WTC11 (cell line): ENCODE results near the gene SPOP. TPM values are rescaled to one million over a fixed set of nuclear protein-coding genes. Genes with fewer than 3 reads are reported as not detected.
"Not testable (repeated sequence)": the region's sequence is repeated elsewhere in the genome, so short reads cannot be mapped to it uniquely, and the experiment has no call there.

ENCODE experiments used
- ATAC-seq: fragments of 200-7000 bp; cut with Tn5 transposase; 2 replicates; pipeline ENCODE4 v1.10.0; 2021; ENCODE audit warnings: mild to moderate bottlenecking, moderate library complexity
- CTCF ChIA-PET: fragments of 300-600 bp; sonication (Branson Sonifier 250); formaldehyde crosslinking; loops from one replicate; lab custom pipeline; 2021; ENCODE audit warnings: antibody characterized with exemption; lab: Charles Lee
- POLR2A ChIA-PET: fragments of 350-600 bp; sonication (Branson Sonifier 250); formaldehyde crosslinking; loops from one replicate; lab custom pipeline; 2021; ENCODE audit warnings: antibody characterized with exemption; lab: Charles Lee
- DNase-seq: peaks from one replicate; pipeline ENCODE4 v3.0.0; 2021; ENCODE audit warnings: low spot score
- H3K27ac Mint-ChIP-seq: 2 replicates; pipeline ENCODE4 v1.8.0; 2021; ENCODE audit warnings: mixed read lengths
- H3K27me3 Mint-ChIP-seq: 2 replicates; pipeline ENCODE4 v1.8.0; 2021; ENCODE audit warnings: low read depth, mild to moderate bottlenecking, moderate library complexity, mixed read lengths
- H3K36me3 Mint-ChIP-seq: 2 replicates; pipeline ENCODE4 v1.8.0; 2021; ENCODE audit warnings: mixed read lengths
- H3K4me1 Mint-ChIP-seq: 2 replicates; pipeline ENCODE4 v1.8.0; 2022; ENCODE audit warnings: mixed read lengths
- H3K4me3 Mint-ChIP-seq: 2 replicates; pipeline ENCODE4 v1.8.0; 2021; ENCODE audit warnings: mild to moderate bottlenecking, moderate library complexity, mixed read lengths
- H3K9me3 Mint-ChIP-seq: 2 replicates; pipeline ENCODE4 v1.8.0; 2021; ENCODE audit warnings: mixed read lengths
- ATF1 ChIP-seq: sonication (generic); formaldehyde crosslinking; IDR thresholded peaks from 2 replicates; pipeline ENCODE4 v1.8.1; 2023; ENCODE audit warnings: mild to moderate bottlenecking, moderate library complexity, missing genetic modification reagents
- CREM ChIP-seq: sonication (generic); formaldehyde crosslinking; IDR thresholded peaks from 2 replicates; pipeline ENCODE4 v1.8.1; 2022; ENCODE audit warnings: mild to moderate bottlenecking, missing genetic modification reagents, moderate library complexity
- HMGA2 ChIP-seq: fragments of 250-450 bp; sonication (Bioruptor Pico); IDR thresholded peaks from 2 replicates; pipeline ENCODE4 v1.4.0; 2021; ENCODE audit warnings: mild to moderate bottlenecking, moderate library complexity
- NFE2L1 ChIP-seq: sonication (generic); formaldehyde crosslinking; IDR thresholded peaks from 2 replicates; pipeline ENCODE4 v1.8.1; 2023; ENCODE audit warnings: missing genetic modification reagents
- NR1H2 ChIP-seq: sonication (generic); formaldehyde crosslinking; IDR thresholded peaks from 2 replicates; pipeline ENCODE4 v1.9.0; 2021; ENCODE audit warnings: mild to moderate bottlenecking, moderate library complexity, missing genetic modification reagents
- NR2C2 ChIP-seq: sonication (generic); formaldehyde crosslinking; IDR thresholded peaks from 2 replicates; pipeline ENCODE4 v1.8.0; 2022; ENCODE audit warnings: mild to moderate bottlenecking, missing genetic modification reagents
- OVOL2 ChIP-seq: fragments of 250-450 bp; sonication (Bioruptor Pico); IDR thresholded peaks from 2 replicates; pipeline ENCODE4 v1.9.0; 2021; ENCODE audit warnings: mild to moderate bottlenecking, borderline replicate concordance
- PRRX2 ChIP-seq: fragments of 250-450 bp; sonication (Bioruptor Pico); IDR thresholded peaks from 2 replicates; pipeline ENCODE4 v1.8.0; 2021; ENCODE audit warnings: mild to moderate bottlenecking
- RORB ChIP-seq: fragments of 250-450 bp; sonication (Bioruptor Pico); IDR thresholded peaks from 2 replicates; pipeline ENCODE4 v1.9.0; 2021; ENCODE audit warnings: mild to moderate bottlenecking
- ZBTB21 ChIP-seq: sonication (generic); formaldehyde crosslinking; IDR thresholded peaks from 2 replicates; pipeline ENCODE4 v1.8.1; 2023; ENCODE audit warnings: mild to moderate bottlenecking, missing genetic modification reagents, borderline replicate concordance
- ZNF219 ChIP-seq: sonication (generic); formaldehyde crosslinking; IDR thresholded peaks from 2 replicates; pipeline ENCODE4 v1.8.0; 2023; ENCODE audit warnings: missing genetic modification reagents, mild to moderate bottlenecking, borderline replicate concordance
- ZNF263 ChIP-seq: sonication (generic); formaldehyde crosslinking; IDR thresholded peaks from 2 replicates; pipeline ENCODE4 v1.8.1; 2022; ENCODE audit warnings: low read depth, mild to moderate bottlenecking, moderate library complexity, missing genetic modification reagents
- ZNF396 ChIP-seq: fragments of 250-450 bp; sonication (Bioruptor Pico); IDR thresholded peaks from 2 replicates; pipeline ENCODE4 v1.8.0; 2021; ENCODE audit warnings: mild to moderate bottlenecking, moderate library complexity, borderline replicate concordance
- ZNF416 ChIP-seq: fragments of 250-450 bp; sonication (Bioruptor Pico); IDR thresholded peaks from 2 replicates; pipeline ENCODE4 v1.9.0; 2021; ENCODE audit warnings: mild to moderate bottlenecking, inconsistent platforms
- total RNA-seq: library from RNA; stranded (reverse); gene quantifications from 3 replicates; pipeline ENCODE4 v1.2.3, GENCODE V29; 2021
- TF ChIP-seq, protein P1 (sequence below): sonication (generic); formaldehyde crosslinking; IDR thresholded peaks from 2 replicates; pipeline ENCODE4 v1.8.0; 2022; ENCODE audit warnings: mild to moderate bottlenecking, missing genetic modification reagents
- TF ChIP-seq, protein P2 (sequence below): sonication (generic); formaldehyde crosslinking; IDR thresholded peaks from 2 replicates; pipeline ENCODE4 v1.8.0; 2023; ENCODE audit warnings: mild to moderate bottlenecking, missing genetic modification reagents
- TF ChIP-seq, protein P3 (sequence below): fragments of 250-450 bp; sonication (Bioruptor Pico); conservative IDR thresholded peaks from 2 replicates; pipeline ENCODE4 v1.9.0; 2021; ENCODE audit warnings: mild to moderate bottlenecking
- TF ChIP-seq, protein P4 (sequence below): sonication (generic); formaldehyde crosslinking; IDR thresholded peaks from 2 replicates; pipeline ENCODE4 v1.8.0; 2022; ENCODE audit warnings: mild to moderate bottlenecking, missing genetic modification reagents
- TF ChIP-seq, protein P5 (sequence below): fragments of 250-450 bp; sonication (Bioruptor Pico); IDR thresholded peaks from 2 replicates; pipeline ENCODE4 v1.9.0; 2021; ENCODE audit warnings: moderate library complexity, mild to moderate bottlenecking, inconsistent platforms, borderline replicate concordance
- TF ChIP-seq, protein P6 (sequence below): sonication (generic); formaldehyde crosslinking; IDR thresholded peaks from 2 replicates; pipeline ENCODE4 v1.8.0; 2022; ENCODE audit warnings: mild to moderate bottlenecking, missing genetic modification reagents
- TF ChIP-seq, protein P7 (sequence below): sonication (generic); formaldehyde crosslinking; IDR thresholded peaks from 2 replicates; pipeline ENCODE4 v1.8.0; 2023; ENCODE audit warnings: missing genetic modification reagents

The SPOP gene
- total RNA-seq, 1 experiment from 2014 or later = 19.2 TPM

DNA sequence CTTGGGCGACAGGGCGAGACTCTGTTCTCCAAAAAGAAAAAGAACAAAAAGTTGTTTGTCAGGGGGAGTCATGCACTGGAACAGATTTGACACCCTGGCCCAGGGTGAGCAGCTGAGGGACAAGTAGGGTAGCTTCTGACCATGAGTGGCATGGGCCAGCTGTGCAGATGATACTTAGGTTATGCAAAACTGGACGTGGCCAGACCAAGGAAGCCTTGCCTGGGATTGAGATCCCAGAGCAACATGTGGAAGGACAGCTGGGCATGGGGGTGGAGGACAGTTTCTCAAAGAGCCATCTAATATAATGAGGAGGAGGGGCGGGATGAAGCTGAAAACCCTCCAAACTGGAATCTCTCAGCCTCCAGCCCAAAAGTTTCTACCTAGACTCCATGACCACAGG lies 49.5 kb upstream of the SPOP start (continued):
- TF ChIP-seq ZNF263 (no peak), ZNF396 (CRISPR knock-in tag) (no peak), NFE2L1 (no peak)
- TF ChIP-seq, protein P1, sequence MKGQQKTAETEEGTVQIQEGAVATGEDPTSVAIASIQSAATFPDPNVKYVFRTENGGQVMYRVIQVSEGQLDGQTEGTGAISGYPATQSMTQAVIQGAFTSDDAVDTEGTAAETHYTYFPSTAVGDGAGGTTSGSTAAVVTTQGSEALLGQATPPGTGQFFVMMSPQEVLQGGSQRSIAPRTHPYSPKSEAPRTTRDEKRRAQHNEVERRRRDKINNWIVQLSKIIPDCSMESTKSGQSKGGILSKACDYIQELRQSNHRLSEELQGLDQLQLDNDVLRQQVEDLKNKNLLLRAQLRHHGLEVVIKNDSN (CRISPR knock-in tag) = no peak
- TF ChIP-seq, protein P2, sequence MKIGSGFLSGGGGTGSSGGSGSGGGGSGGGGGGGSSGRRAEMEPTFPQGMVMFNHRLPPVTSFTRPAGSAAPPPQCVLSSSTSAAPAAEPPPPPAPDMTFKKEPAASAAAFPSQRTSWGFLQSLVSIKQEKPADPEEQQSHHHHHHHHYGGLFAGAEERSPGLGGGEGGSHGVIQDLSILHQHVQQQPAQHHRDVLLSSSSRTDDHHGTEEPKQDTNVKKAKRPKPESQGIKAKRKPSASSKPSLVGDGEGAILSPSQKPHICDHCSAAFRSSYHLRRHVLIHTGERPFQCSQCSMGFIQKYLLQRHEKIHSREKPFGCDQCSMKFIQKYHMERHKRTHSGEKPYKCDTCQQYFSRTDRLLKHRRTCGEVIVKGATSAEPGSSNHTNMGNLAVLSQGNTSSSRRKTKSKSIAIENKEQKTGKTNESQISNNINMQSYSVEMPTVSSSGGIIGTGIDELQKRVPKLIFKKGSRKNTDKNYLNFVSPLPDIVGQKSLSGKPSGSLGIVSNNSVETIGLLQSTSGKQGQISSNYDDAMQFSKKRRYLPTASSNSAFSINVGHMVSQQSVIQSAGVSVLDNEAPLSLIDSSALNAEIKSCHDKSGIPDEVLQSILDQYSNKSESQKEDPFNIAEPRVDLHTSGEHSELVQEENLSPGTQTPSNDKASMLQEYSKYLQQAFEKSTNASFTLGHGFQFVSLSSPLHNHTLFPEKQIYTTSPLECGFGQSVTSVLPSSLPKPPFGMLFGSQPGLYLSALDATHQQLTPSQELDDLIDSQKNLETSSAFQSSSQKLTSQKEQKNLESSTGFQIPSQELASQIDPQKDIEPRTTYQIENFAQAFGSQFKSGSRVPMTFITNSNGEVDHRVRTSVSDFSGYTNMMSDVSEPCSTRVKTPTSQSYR (CRISPR knock-in tag) = no peak
- TF ChIP-seq, protein P3, sequence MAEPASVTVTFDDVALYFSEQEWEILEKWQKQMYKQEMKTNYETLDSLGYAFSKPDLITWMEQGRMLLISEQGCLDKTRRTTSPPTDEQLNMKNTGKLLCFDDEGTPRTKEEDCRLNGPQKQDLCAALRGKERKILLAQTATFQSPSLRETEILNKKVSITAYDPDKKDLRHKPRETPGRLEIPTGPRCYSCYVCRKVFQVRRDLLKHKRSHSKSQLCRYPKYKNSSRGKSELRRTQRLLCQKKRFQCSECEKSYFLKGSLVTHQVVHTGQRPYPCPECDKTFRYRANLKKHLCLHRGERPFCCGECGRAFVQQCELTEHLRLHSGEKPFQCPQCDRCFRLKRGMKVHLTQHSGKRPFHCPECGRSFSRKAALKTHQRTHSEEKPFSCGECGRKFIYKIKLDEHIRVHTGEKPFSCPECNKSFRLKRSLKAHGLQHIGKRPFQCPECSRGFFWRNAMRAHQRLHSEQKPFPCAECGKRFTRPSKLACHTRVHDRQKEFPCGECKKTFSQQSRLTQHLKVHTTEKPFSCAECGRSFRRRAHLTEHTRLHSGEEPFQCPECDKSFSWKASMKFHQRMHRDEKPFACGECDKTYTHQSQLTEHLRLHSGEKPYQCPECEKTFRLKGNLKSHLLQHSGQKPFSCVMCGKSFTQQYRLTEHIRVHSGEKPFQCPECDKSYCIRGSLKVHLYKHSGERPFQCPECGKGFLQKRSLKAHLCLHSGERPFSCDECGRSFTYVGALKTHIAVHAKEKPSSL = no peak
- TF ChIP-seq, all 79 proteins: peak for 0

DNA sequence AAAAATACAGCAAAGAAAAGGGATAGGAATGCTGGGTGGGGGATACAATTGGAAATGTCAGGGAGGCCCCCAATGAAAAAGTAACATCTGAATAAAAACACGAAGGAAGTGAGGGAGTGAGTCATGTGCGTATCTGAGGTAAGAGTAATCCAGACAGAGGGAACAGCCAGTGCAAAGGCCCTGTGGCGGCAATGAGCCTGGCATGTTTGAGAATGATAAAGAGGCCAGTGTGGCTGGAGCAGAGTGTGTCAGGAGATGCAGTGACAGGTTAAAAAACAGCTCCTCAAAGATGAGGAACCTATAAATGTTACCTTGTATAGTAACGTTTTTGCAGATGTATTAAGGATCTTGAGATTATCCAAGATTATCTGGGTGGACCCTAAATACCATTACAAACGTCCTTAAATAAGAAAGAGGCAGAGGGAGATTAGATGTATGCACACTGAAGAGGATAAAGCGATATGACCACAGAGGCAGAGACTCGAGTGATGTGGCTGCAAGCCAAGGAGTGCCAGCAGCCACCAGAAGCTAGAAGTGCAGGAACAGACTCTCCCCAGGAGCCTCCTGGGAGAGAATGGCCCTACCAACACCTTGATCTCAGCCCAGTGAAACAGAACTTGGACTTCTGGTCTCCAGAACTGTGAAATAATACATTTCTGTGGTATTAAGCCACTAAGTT lies 47.7 kb upstream of the SPOP start:
- TF ChIP-seq ZNF416 (no peak), ATF1 (CRISPR knock-in tag) (no peak)
- TF ChIP-seq, protein P4, sequence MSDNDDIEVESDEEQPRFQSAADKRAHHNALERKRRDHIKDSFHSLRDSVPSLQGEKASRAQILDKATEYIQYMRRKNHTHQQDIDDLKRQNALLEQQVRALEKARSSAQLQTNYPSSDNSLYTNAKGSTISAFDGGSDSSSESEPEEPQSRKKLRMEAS = no peak
- TF ChIP-seq, protein P5, sequence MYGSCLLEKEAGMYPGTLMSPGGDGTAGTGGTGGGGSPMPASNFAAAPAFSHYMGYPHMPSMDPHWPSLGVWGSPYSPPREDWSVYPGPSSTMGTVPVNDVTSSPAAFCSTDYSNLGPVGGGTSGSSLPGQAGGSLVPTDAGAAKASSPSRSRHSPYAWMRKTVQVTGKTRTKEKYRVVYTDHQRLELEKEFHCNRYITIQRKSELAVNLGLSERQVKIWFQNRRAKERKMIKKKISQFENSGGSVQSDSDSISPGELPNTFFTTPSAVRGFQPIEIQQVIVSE = no peak
- TF ChIP-seq, all 79 proteins: peak for 0

DNA sequence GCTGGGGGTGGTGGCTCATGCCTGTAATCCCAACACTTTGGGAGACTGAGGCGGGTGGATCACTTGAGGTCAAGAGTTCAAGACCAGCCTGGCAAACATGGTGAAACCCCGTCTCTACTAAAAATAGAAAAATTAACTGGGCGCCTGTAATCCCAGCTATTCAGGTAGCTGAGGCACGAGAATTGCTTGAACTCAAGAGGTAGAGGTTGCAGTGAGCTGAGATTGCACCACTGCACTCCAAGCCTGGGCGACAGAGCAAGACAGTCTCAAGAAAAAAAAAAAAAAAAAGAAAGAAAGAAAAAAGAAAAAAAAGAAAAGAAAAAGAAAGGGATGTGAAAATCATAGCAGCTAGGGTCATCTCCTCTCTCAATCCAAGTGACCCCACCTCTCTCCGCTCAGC lies 46.7 kb upstream of the SPOP start:
- POLR2A ChIA-PET = interaction anchor here (0.7 to 0.9 kb wide), 2 partner anchors 16 to 97 kb away, joined by 4 to 6 read pairs; no protein-coding TSS in a partner anchor
- CTCF ChIA-PET = interaction anchor here (2.7 kb wide), 1 partner anchor 16 kb away, joined by 11 read pairs; the partner anchor contains the start of gene SLC35B1
- Mint-ChIP-seq H3K27ac (peak overlapping the region; percentile 3; the same call in 1 of the 2 replicates), H3K36me3 (peaks cover 35% of the 10 kb centered on the region)
- not testable (repeated sequence) for DNase-seq, ATAC-seq, H3K9me3 Mint-ChIP-seq, H3K4me3 Mint-ChIP-seq, H3K27me3 Mint-ChIP-seq, H3K4me1 Mint-ChIP-seq

More for the DNA sequence above, 47.7 kb upstream of the SPOP start:
- no peak for DNase-seq
- H3K9me3 Mint-ChIP-seq = peaks cover 9% of the 10 kb centered on the region
- H3K4me1 Mint-ChIP-seq = 0 out of 2 replicates have a peak, but pooled peaks cover 2% of the 10 kb centered on the region
- no peaks in the 10 kb centered on the region; the same call in 1 of the 2 replicates for H3K27me3 Mint-ChIP-seq
- ChIA-PET POLR2A (no interaction called here), CTCF (no interaction called here)
- H3K36me3 Mint-ChIP-seq = peaks cover 29% of the 10 kb centered on the region
- no peak overlapping the region for H3K27ac Mint-ChIP-seq
- no peak overlapping the region for H3K4me3 Mint-ChIP-seq
- no peak for ATAC-seq

DNA sequence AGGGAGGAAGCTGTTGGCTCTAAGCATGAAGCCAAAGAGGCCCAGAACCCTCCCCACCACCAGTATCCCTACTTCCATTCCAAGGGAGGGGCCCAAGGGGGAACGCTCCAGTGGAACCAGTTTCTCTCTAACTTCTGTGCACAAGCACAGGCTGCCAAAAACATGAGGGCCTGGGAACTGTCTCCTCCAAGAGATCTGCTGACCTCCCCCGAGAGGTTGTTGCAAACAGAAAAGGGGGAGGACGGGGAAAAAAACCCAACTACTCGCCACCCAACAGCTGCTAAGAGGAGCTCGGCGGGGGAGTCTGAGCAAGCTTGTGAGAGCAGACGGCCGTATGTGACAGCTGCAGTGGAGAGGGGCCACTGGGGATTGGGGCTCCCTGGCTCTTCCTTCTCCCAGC lies 45.5 kb upstream of the SPOP start:
- peaks cover 9% of the 10 kb centered on the region for H3K9me3 Mint-ChIP-seq
- H3K27ac Mint-ChIP-seq = no peak overlapping the region
- H3K36me3 Mint-ChIP-seq = peaks cover 40% of the 10 kb centered on the region
- POLR2A ChIA-PET = no interaction called here
- CTCF ChIA-PET = interaction anchor here (2.7 kb wide), 1 partner anchor 15 kb away, joined by 11 read pairs; the partner anchor contains the start of gene SLC35B1
- H3K27me3 Mint-ChIP-seq = no peaks in the 10 kb centered on the region; the same call in 1 of the 2 replicates
- DNase-seq (no peak), ATAC-seq (no peak)
- H3K4me3 Mint-ChIP-seq = no peak overlapping the region
- 0 out of 2 replicates have a peak, but pooled peaks cover 2% of the 10 kb centered on the region for H3K4me1 Mint-ChIP-seq
- TF ChIP-seq PRRX2 (CRISPR knock-in tag) (no peak), NR2C2 (no peak), OVOL2 (no peak), NR1H2 (CRISPR knock-in tag) (no peak), RORB (CRISPR knock-in tag) (no peak), ATF1 (CRISPR knock-in tag) (no peak), CREM (CRISPR knock-in tag) (no peak), ZNF219 (CRISPR knock-in tag) (no peak), HMGA2 (CRISPR knock-in tag) (no peak), ZBTB21 (CRISPR knock-in tag) (no peak)
- TF ChIP-seq, protein P6, sequence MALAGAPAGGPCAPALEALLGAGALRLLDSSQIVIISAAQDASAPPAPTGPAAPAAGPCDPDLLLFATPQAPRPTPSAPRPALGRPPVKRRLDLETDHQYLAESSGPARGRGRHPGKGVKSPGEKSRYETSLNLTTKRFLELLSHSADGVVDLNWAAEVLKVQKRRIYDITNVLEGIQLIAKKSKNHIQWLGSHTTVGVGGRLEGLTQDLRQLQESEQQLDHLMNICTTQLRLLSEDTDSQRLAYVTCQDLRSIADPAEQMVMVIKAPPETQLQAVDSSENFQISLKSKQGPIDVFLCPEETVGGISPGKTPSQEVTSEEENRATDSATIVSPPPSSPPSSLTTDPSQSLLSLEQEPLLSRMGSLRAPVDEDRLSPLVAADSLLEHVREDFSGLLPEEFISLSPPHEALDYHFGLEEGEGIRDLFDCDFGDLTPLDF (CRISPR knock-in tag) = no peak
- TF ChIP-seq, protein P7, sequence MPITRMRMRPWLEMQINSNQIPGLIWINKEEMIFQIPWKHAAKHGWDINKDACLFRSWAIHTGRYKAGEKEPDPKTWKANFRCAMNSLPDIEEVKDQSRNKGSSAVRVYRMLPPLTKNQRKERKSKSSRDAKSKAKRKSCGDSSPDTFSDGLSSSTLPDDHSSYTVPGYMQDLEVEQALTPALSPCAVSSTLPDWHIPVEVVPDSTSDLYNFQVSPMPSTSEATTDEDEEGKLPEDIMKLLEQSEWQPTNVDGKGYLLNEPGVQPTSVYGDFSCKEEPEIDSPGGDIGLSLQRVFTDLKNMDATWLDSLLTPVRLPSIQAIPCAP = no peak
